Fibroblast of pulmonary artery (primary cell): Measurements from ENCODE around the gene CACNA1C.

Experiments used
- DNase-seq: peaks from one replicate; pipeline ENCODE4 v3.0.0-alpha.2; 2010; ENCODE audit warnings: low read depth
- H3K4me3 ChIP-seq: replicated peaks from 2 replicates; pipeline ENCODE4 v1.5.1; 2011; ENCODE audit warnings: low read depth, mild to moderate bottlenecking, control low read depth, low read length, moderate library complexity
- CTCF ChIP-seq: IDR thresholded peaks from 2 replicates; pipeline ENCODE4 v1.5.1; 2011; ENCODE audit warnings: mild to moderate bottlenecking, control low read depth, low read length, inconsistent platforms; ENCODE audit errors: missing control alignments

Gene CACNA1C

DNA sequence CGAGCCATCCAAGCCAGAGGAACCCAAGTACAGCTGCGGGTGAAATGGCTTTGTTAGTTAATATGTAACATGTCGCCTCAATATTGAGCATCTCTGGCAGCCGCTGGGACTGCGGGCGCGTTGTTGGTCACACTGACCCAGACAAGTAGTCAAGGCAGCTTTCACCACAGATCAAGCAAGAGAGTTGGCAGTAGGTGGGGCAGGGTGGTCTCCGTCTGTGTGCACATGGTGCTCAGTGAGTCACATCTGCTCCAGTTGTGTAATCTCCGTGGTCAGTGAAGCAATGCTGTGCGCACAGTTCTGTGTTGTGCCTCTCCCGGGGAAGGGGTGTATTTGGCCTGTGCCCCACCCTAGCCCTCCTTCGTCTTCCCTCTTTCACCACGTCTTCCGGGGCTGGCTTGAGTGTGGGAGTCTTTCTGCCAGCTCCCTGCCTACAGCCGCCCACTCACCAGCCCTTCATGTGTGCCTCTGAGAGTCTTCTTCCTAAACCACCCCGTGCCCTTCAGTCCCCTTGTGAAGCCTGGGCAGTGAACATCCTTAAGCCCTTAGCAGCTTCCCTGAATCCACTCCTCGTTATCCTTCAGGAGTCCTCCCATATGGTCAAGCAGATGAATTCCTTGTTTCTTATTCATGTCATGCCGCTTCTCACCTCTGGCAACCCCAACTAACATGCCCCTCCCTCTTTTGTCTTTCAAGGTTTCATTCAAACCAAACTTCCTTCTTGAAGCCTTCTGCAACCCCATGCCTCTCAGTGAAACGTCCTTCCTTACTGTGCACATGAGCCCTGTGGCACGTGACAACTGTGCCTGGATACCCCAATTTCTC lies 242.1 kb downstream of the CACNA1C start:
- H3K4me3 ChIP-seq = no peak overlapping the region
- no peak for TF ChIP-seq CTCF
- peak; percentile 44 for DNase-seq

DNA sequence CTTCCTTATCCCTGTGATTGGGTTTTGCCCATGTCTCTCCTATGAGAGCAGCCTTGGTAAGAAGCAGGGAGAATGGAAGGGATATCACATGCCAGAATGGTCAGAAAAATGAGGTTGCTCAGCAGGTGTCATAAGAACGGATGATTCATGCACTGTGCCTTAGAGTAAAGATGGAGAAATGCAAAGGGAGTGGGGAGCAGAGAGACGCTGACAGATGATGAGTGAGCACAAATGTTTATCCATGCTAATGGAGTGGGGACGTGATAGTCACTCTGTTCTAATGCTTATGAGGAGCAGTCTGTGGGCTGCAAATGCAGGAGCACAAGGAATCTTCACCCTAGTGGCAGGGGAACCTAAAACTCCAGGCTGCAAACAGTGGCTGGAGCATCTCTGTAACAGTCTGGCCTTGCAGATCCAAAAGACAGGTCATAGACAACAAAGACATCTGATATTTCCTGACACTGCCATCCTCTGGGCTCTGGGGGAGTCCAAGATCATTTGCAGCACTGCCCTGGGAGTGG lies 243.2 kb downstream of the CACNA1C start:
- H3K4me3 ChIP-seq = no peak overlapping the region
- TF ChIP-seq CTCF = no peak
- DNase-seq = no peak

- no peak for TF ChIP-seq CTCF
- no peak for DNase-seq
- no peak overlapping the region for H3K4me3 ChIP-seq
Observed at GRCh38 chr12:2297004-2297403, 244.2 kb downstream of the CACNA1C start.

DNA sequence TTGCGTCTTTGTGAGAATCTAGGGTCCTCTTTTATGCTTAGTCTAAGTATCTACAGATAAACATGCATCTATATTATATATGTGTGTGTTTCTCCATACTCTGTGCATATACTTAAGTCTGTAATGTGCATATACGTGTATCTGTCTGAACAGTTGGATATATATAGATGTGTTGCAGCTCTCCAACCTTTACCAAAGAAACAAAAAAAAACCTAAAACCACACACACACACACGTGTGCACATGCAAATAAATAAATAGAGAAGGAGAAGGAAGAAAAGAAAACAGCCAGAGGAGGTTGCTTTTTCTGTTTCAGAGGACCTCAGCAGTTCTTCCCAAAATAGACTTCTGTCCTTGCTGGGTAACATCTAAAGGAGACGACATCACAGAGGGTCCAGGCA lies 244.9 kb downstream of the CACNA1C start:
- no peak overlapping the region for H3K4me3 ChIP-seq
- no peak for TF ChIP-seq CTCF
- DNase-seq = no peak

- DNase-seq = no peak
- no peak overlapping the region for H3K4me3 ChIP-seq
- TF ChIP-seq CTCF = no peak
Observed at GRCh38 chr12:2298556-2299200, 245.9 kb downstream of the CACNA1C start.

- no peak for TF ChIP-seq CTCF
- DNase-seq = peak; percentile 28
- H3K4me3 ChIP-seq = no peak overlapping the region
Observed at GRCh38 chr12:2299206-2299605, 246.4 kb downstream of the CACNA1C start.

DNA sequence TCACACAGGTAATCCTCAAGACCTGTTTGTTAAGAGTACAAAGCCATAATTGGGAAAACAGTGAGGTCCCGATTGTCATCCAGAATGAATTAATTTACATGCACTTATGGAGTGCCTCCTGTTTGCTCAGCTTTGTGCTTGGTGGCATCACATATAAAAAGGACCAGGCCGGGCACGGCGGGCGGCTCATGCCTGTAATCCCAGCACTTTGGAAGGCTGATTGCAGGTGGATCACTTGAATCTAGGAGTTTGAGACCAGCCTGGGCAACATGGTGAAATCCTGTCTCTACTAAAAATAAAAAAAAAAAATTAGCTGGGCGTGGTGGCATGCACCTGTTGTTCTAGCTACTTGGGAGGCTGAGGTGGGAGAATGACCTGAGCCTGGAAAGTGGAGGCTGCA lies 247.4 kb downstream of the CACNA1C start:
- no peak overlapping the region for H3K4me3 ChIP-seq
- no peak for DNase-seq
- TF ChIP-seq CTCF = no peak
